GM23248 (cell line): ENCODE measurements around the gene LIMCH1. TPM values are rescaled to one million over a fixed set of nuclear protein-coding genes. Genes with fewer than 3 reads are reported as not detected.

Source experiments
- DNase-seq: peaks from one replicate; pipeline ENCODE4 v3.0.0-alpha.2; 2015
- H2AFZ ChIP-seq: fragments of 200-600 bp; sonication (generic); 2 replicates; pipeline ENCODE4 v1.6.1; 2016; ENCODE audit warnings: antibody characterized with exemption
- H3F3A ChIP-seq: fragments of 200-600 bp; sonication (generic); 2 replicates; pipeline ENCODE4 v1.6.1; 2016; ENCODE audit warnings: mild to moderate bottlenecking, antibody characterized with exemption, mixed run types; ENCODE audit not compliant: insufficient read depth
- H3K27ac ChIP-seq: fragments of 200-600 bp; sonication (generic); 2 replicates; pipeline ENCODE4 v1.5.1; 2016; ENCODE audit warnings: mild to moderate bottlenecking
- H3K27me3 ChIP-seq: fragments of 200-600 bp; sonication (generic); replicated peaks from 2 replicates; pipeline ENCODE4 v1.6.1; 2016; ENCODE audit warnings: mild to moderate bottlenecking; ENCODE audit not compliant: insufficient read depth
- H3K36me3 ChIP-seq: fragments of 200-600 bp; sonication (generic); 2 replicates; pipeline ENCODE4 v1.6.1; 2016; ENCODE audit warnings: low read depth, mild to moderate bottlenecking
- H3K4me1 ChIP-seq: fragments of 200-600 bp; sonication (generic); 2 replicates; pipeline ENCODE4 v1.6.1; 2016; ENCODE audit warnings: mild to moderate bottlenecking; ENCODE audit not compliant: insufficient read depth
- H3K4me2 ChIP-seq: fragments of 200-600 bp; sonication (generic); one replicate; pipeline ENCODE4 v1.6.1; 2016; ENCODE audit warnings: mild to moderate bottlenecking; ENCODE audit not compliant: unreplicated experiment
- H3K4me3 ChIP-seq: fragments of 200-600 bp; sonication (generic); 2 replicates; pipeline ENCODE4 v1.5.1; 2016; ENCODE audit warnings: mild to moderate bottlenecking
- H3K79me2 ChIP-seq: fragments of 200-600 bp; sonication (generic); 2 replicates; pipeline ENCODE4 v1.6.1; 2016; ENCODE audit warnings: mild to moderate bottlenecking; ENCODE audit not compliant: insufficient read depth
- H3K9ac ChIP-seq: fragments of 200-600 bp; sonication (generic); 2 replicates; pipeline ENCODE4 v1.6.1; 2016; ENCODE audit warnings: mild to moderate bottlenecking
- H3K9me2 ChIP-seq: fragments of 200-600 bp; sonication (generic); 2 replicates; pipeline ENCODE4 v1.6.1; 2016; ENCODE audit warnings: mixed run types, mild to moderate bottlenecking, moderate library complexity; ENCODE audit not compliant: insufficient read depth
- H3K9me3 ChIP-seq: fragments of 200-600 bp; sonication (generic); one replicate; pipeline ENCODE4 v1.6.1; 2017; ENCODE audit warnings: low read depth
- H4K20me1 ChIP-seq: fragments of 200-600 bp; sonication (generic); 2 replicates; pipeline ENCODE4 v1.6.0; 2016; ENCODE audit not compliant: insufficient read depth
- EZH2 ChIP-seq: fragments of 200-600 bp; sonication (generic); IDR thresholded peaks from 2 replicates; pipeline ENCODE4 v1.6.1; 2018; ENCODE audit warnings: antibody characterized with exemption, mild to moderate bottlenecking; ENCODE audit not compliant: insufficient read depth, poor library complexity, severe bottlenecking
- EZH2phosphoT487 ChIP-seq: fragments of 200-600 bp; sonication (generic); IDR thresholded peaks from 2 replicates; pipeline ENCODE4 v1.6.1; 2018; ENCODE audit warnings: antibody characterized with exemption, moderate library complexity, mild to moderate bottlenecking, low read depth; ENCODE audit not compliant: insufficient read depth
- WGBS, 2 experiments: methylation state at CpG; one replicate each; pipeline ENCODE4 v1.1.6; 2015 to 2017; ENCODE audit warnings: low lambda C conversion rate in 2 of 2, low coverage in 1 of 2; ENCODE audit errors: missing lambda C conversion rate in 2 of 2; 5-methylcytosine and 5-hydroxymethylcytosine counted together
- in situ Hi-C: fragments of 300-500 bp; cut with MboI; formaldehyde crosslinking; loops from 2 replicates; pipeline ENCODE4 v1.15.0; 2020
- polyA plus RNA-seq: library from polyadenylated mRNA; unstranded; fragments of >200 nt; fragmentation: Nextera tagmentation; extraction: Ambion mirVana; gene quantifications from 2 replicates; pipeline ENCODE4 v1.2.1, GENCODE V29; 2016
- total RNA-seq: library from RNA; depleted of rRNA; stranded (reverse); fragments of >200 nt; shearing (Covaris generic); gene quantifications from 2 replicates; pipeline ENCODE4 v1.2.3, GENCODE V29; 2014

LIMCH1 gene
- total and polyA plus RNA-seq, 2 experiments from 2014 or later: 17.4 to 22.2 TPM

DNA sequence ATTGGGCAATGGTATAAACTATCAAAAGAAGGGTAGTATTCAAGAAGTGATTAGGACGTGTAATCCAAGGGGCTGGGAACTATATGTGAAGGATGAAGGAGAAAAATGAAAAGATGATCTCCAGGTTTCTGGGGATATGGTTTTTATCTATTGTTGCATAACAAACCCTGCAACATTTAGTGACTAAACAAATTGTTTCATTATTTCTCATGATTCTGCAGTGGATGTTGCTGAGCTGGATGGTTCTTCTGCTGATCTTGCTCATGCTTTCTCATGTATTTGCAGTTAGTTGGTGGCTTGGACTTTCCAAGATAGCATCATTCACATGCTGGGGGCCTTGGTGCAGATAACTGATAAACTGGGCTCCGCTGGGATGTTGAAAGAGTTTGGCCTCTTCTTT, 181.5 kb downstream of the LIMCH1 start:
- H3K4me2 ChIP-seq: no peak overlapping the region

GRCh38 chr4:41722181-41722580, 184.2 kb downstream of the LIMCH1 start:
- Histone ChIP-seq H3K4me3 (no peak overlapping the region), H3K9me2 (no peaks in the 10 kb centered on the region), H3F3A (peaks cover 10% of the 10 kb centered on the region; the same call in 1 of the 2 replicates), H4K20me1 (no peaks in the 10 kb centered on the region), H3K27me3 (no peaks in the 10 kb centered on the region), H3K79me2 (no peaks in the 10 kb centered on the region), H3K9ac (no peak overlapping the region), H3K4me1 (0 out of 2 replicates have a peak, but pooled peaks cover 8% of the 10 kb centered on the region), H3K4me2 (no peak overlapping the region), H3K36me3 (no peaks in the 10 kb centered on the region), H3K27ac (no peak overlapping the region), H2AFZ (no peak overlapping the region), H3K9me3 (peaks cover 4% of the 10 kb centered on the region)
- in situ Hi-C loops: no loop called here
- TF ChIP-seq EZH2: no peak
- TF ChIP-seq EZH2phosphoT487: no peak
- DNase-seq: no peak
- 85 to 94% methylated on average over 1 of the region's 1 CpG for WGBS, 2 experiments

More for the DNA sequence above, 181.5 kb downstream of the LIMCH1 start:
- Histone ChIP-seq H3K4me3 (no peak overlapping the region), H3K9me2 (no peaks in the 10 kb centered on the region), H3K27ac (no peak overlapping the region), H3K36me3 (no peaks in the 10 kb centered on the region), H4K20me1 (no peaks in the 10 kb centered on the region), H3K4me1 (0 out of 2 replicates have a peak, but pooled peaks cover 8% of the 10 kb centered on the region), H3K9me3 (no peaks in the 10 kb centered on the region), H3K79me2 (no peaks in the 10 kb centered on the region), H3F3A (peaks cover 10% of the 10 kb centered on the region; the same call in 1 of the 2 replicates), H3K9ac (no peak overlapping the region), H3K27me3 (no peaks in the 10 kb centered on the region), H2AFZ (no peak overlapping the region)
- TF ChIP-seq EZH2 (no peak), EZH2phosphoT487 (no peak)
- DNase-seq: peak; percentile 41
- in situ Hi-C loops: no loop called here
- WGBS, 2 experiments: 46 to 48% methylated on average over 2 of the region's 2 CpGs

DNA sequence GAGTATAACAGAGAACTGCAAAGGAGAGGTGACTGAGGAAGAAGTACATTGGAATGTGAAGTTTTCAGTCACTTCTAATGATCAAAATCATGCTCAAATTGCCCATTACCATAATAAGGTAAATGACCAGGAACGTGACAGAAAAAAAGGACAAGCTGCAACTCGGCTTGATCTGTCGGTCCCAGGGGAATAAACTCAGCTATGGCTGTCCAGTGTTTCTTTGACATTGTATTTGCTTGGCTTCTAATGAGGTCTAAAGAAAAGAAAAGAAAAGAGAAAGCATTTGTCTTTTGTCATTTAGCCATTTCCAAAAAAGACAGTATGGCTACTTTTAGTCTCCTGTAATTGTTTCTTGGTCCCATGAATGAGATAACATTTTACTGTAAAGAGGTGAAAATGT, 185.3 kb downstream of the LIMCH1 start:
- peaks cover 4% of the 10 kb centered on the region for H3K9me3 ChIP-seq
- TF ChIP-seq EZH2 (no peak), EZH2phosphoT487 (no peak)
- in situ Hi-C loops: no loop called here
- H3K9ac ChIP-seq: no peak overlapping the region
- peaks cover 10% of the 10 kb centered on the region; the same call in 1 of the 2 replicates for H3F3A ChIP-seq
- H3K4me1 ChIP-seq: 0 out of 2 replicates have a peak, but pooled peaks cover 8% of the 10 kb centered on the region
- no peak overlapping the region for H3K27ac ChIP-seq
- no peak overlapping the region for H2AFZ ChIP-seq
- WGBS, 2 experiments: 34 to 37% methylated on average over 3 of the region's 3 CpGs
- H3K79me2 ChIP-seq: no peaks in the 10 kb centered on the region
- H3K27me3 ChIP-seq: no peaks in the 10 kb centered on the region
- no peak for DNase-seq
- H3K36me3 ChIP-seq: no peaks in the 10 kb centered on the region
- H4K20me1 ChIP-seq: no peaks in the 10 kb centered on the region
- no peak overlapping the region for H3K4me3 ChIP-seq
- H3K9me2 ChIP-seq: no peaks in the 10 kb centered on the region
- H3K4me2 ChIP-seq: no peak overlapping the region

- Histone ChIP-seq H3K4me2 (no peak overlapping the region), H3F3A (no peaks in the 10 kb centered on the region), H3K4me1 (no peaks in the 10 kb centered on the region), H3K27ac (no peak overlapping the region), H4K20me1 (no peaks in the 10 kb centered on the region), H3K79me2 (no peaks in the 10 kb centered on the region), H3K9me3 (peaks cover 4% of the 10 kb centered on the region), H3K36me3 (no peaks in the 10 kb centered on the region), H3K4me3 (no peak overlapping the region), H3K27me3 (no peaks in the 10 kb centered on the region; the same call in 1 of the 2 replicates), H2AFZ (no peak overlapping the region), H3K9me2 (no peaks in the 10 kb centered on the region), H3K9ac (no peak overlapping the region)
- TF ChIP-seq EZH2 (no peak), EZH2phosphoT487 (no peak)
- in situ Hi-C loops: no loop called here
- 0% methylated on average over 1 of the region's 1 CpG for WGBS, 2 experiments
- no peak for DNase-seq
Measured at GRCh38 chr4:41725254-41725653, 187.3 kb downstream of the LIMCH1 start.
